B cell (primary cell): ENCODE measurements around the gene TMEM244. TPM values are rescaled to one million over a fixed set of nuclear protein-coding genes. Genes with fewer than 3 reads are reported as not detected.

Source experiments
- ATAC-seq: fragments of 200-7000 bp; cut with Tn5 transposase; one replicate; pipeline ENCODE4 v1.10.0; 2021; ENCODE audit warnings: low read depth, mild to moderate bottlenecking, moderate number of reproducible peaks, moderate library complexity
- CTCF ChIA-PET: fragments of 350-600 bp; sonication (Branson Sonifier 250); formaldehyde crosslinking; loops from one replicate; lab custom pipeline; 2021; ENCODE audit warnings: antibody characterized with exemption, inconsistent platforms; lab: Charles Lee
- POLR2A ChIA-PET: fragments of 350-600 bp; sonication (Branson Sonifier 250); formaldehyde crosslinking; loops from one replicate; lab custom pipeline; 2021; ENCODE audit warnings: antibody characterized with exemption; lab: Charles Lee
- DNase-seq: peaks from one replicate; pipeline ENCODE4 v3.0.0; 2013
- H2AFZ ChIP-seq: 2 replicates; pipeline ENCODE4 v1.6.1; 2012; ENCODE audit warnings: mild to moderate bottlenecking, low read depth, low read length; ENCODE audit not compliant: insufficient read depth, poor library complexity, severe bottlenecking
- H3K27ac ChIP-seq, 2 donors: 1 replicate in 1 of 2; 2 replicates in 1 of 2; pipeline ENCODE4 v1.5.1; 2012 to 2013; ENCODE audit warnings: low read length in 2 of 2, mild to moderate bottlenecking in 2 of 2, moderate library complexity in 1 of 2
- H3K27me3 ChIP-seq, 4 experiments: fragments of 200-600 bp in 1 of 4; sonication (generic) in 1 of 4; replicated peaks in 1 of 4; 1 replicate in 2 of 4; 2 replicates in 2 of 4; pipeline versions ENCODE4 v1.6.1 to v1.7.0; 2013 to 2016; ENCODE audit warnings: low read length in 3 of 4, mild to moderate bottlenecking in 2 of 4, mixed read lengths in 1 of 4, moderate library complexity in 1 of 4; ENCODE audit not compliant: insufficient read depth in 4 of 4, control insufficient read depth in 3 of 4; ENCODE audit errors: control extremely low read depth in 1 of 4
- H3K36me3 ChIP-seq, 2 experiments: replicated peaks in 1 of 2; 1 replicate in 1 of 2; 2 replicates in 1 of 2; pipeline versions ENCODE4 v1.6.1 to v1.7.1; 2013; ENCODE audit warnings: low read length in 1 of 2; ENCODE audit not compliant: insufficient read depth in 2 of 2, control insufficient read depth in 1 of 2; ENCODE audit errors: control extremely low read depth in 1 of 2, extremely low read depth in 1 of 2
- H3K4me1 ChIP-seq, 2 donors: fragments of 200-600 bp in 1 of 2; sonication (generic) in 1 of 2; 1 replicate in 1 of 2; 2 replicates in 1 of 2; pipeline versions ENCODE4 v1.5.1 to v1.6.1; 2013 to 2017; ENCODE audit warnings: low read length in 2 of 2; ENCODE audit not compliant: control insufficient read depth in 2 of 2, insufficient read depth in 2 of 2
- H3K4me2 ChIP-seq: replicated peaks from 2 replicates; pipeline ENCODE3; 2012; ENCODE audit warnings: mild to moderate bottlenecking, low read depth, low read length; ENCODE audit not compliant: poor library complexity, severe bottlenecking
- H3K4me3 ChIP-seq, 5 experiments: fragments of 200-600 bp in 1 of 5; sonication (generic) in 1 of 5; 1 replicate in 3 of 5; 2 replicates in 2 of 5; pipeline versions ENCODE4 v1.5.1 to v1.7.0; 2011 to 2016; ENCODE audit warnings: low read length in 4 of 5, mild to moderate bottlenecking in 4 of 5, low read depth in 2 of 5, control low read depth in 1 of 5, moderate library complexity in 1 of 5; ENCODE audit not compliant: insufficient read depth in 1 of 5; ENCODE audit errors: control extremely low read depth in 1 of 5, extremely low read depth in 1 of 5
- H3K79me2 ChIP-seq: fragments of 200-600 bp; sonication (generic); one replicate; pipeline ENCODE4 v1.6.0; 2016; ENCODE audit warnings: low read length; ENCODE audit not compliant: control insufficient read depth, insufficient read depth
- H3K9ac ChIP-seq: fragments of 200-600 bp; sonication (generic); 2 replicates; pipeline ENCODE4 v1.6.1; 2017; ENCODE audit warnings: mild to moderate bottlenecking, low read length, moderate library complexity
- H3K9me3 ChIP-seq, 3 donors: one replicate each; pipeline versions ENCODE4 v1.6.1 to v1.7.1; 2013; ENCODE audit warnings: low read length in 2 of 3; ENCODE audit not compliant: control insufficient read depth in 2 of 3, insufficient read depth in 1 of 3; ENCODE audit errors: control extremely low read depth in 1 of 3
- H4K20me1 ChIP-seq: 2 replicates; pipeline ENCODE4 v1.6.0; 2012; ENCODE audit warnings: mild to moderate bottlenecking, low read length; ENCODE audit not compliant: insufficient read depth, control insufficient read depth, poor library complexity, severe bottlenecking
- H3K27ac Mint-ChIP-seq: one replicate; pipeline ENCODE4 v1.8.0; 2021; ENCODE audit warnings: mixed read lengths
- H3K27me3 Mint-ChIP-seq: one replicate; pipeline ENCODE4 v1.8.0; 2021; ENCODE audit warnings: mixed read lengths
- H3K4me1 Mint-ChIP-seq: one replicate; pipeline ENCODE4 v1.8.0; 2021; ENCODE audit warnings: mixed read lengths
- H3K4me3 Mint-ChIP-seq: one replicate; pipeline ENCODE4 v1.8.0; 2021; ENCODE audit warnings: mixed read lengths
- H3K9me3 Mint-ChIP-seq: one replicate; pipeline ENCODE4 v1.8.0; 2022; ENCODE audit warnings: mixed read lengths; ENCODE audit not compliant: insufficient read depth
- CTCF ChIP-seq: fragments of 200-600 bp; IDR thresholded peaks from one replicate; pipeline ENCODE4 v1.8.0; 2022; ENCODE audit warnings: antibody characterized with exemption, mild to moderate bottlenecking
- EZH2 ChIP-seq: IDR thresholded peaks from 2 replicates; pipeline ENCODE4 v1.6.1; 2012; ENCODE audit warnings: borderline replicate concordance, low read depth, mild to moderate bottlenecking, moderate library complexity, low read length; ENCODE audit not compliant: insufficient read depth, poor library complexity, severe bottlenecking
- WGBS: methylation state at CpG from one replicate; pipeline ENCODE4 v1.1.5; 2013; ENCODE audit warnings: missing lambda C conversion rate; ENCODE audit not compliant: insufficient coverage; 5-methylcytosine and 5-hydroxymethylcytosine counted together
- intact Hi-C: fragments of 100-400 bp; cut with micrococcal nuclease; formaldehyde crosslinking; loops from one replicate; pipeline ENCODE4 v1.10.0; 2022
- polyA plus RNA-seq: library from polyadenylated mRNA; depleted of rRNA; stranded (reverse); fragments of >200 nt; gene quantifications from 2 replicates; pipeline ENCODE4 v1.2.3, GENCODE V29; 2012
- total RNA-seq, 2 donors: library from RNA; stranded (reverse); fragments of 120-200 nt in 1 of 2; gene quantifications; 1 replicate in 1 of 2; 2 replicates in 1 of 2; pipeline versions ENCODE4 v1.2.3 to v1.2.4, GENCODE V29; 2013 to 2022

TMEM244 gene
- total and polyA plus RNA-seq, 2 donors (not counting 1 experiment from before 2014, with no cell fraction given): not detected

- TF ChIP-seq EZH2 (no peak), CTCF (no peak)
- ATAC-seq (no peak), DNase-seq (no peak)
- Histone ChIP-seq H4K20me1 (no peaks in the 10 kb centered on the region), H3K9ac (no peak overlapping the region), H3K27ac (no peak overlapping the region), H3K9me3 (no peaks in the 10 kb centered on the region), H3K4me1 (no peaks in the 10 kb centered on the region), H3K36me3 (no peaks in the 10 kb centered on the region), H3K27me3 (no peaks in the 10 kb centered on the region), H2AFZ (no peak overlapping the region), H3K4me3 (no peak overlapping the region), H3K4me2 (no peak overlapping the region), H3K79me2 (no peaks in the 10 kb centered on the region)
- Mint-ChIP-seq H3K27me3 (peaks cover 8% of the 10 kb centered on the region), H3K9me3 (no peaks in the 10 kb centered on the region), H3K4me3 (no peak overlapping the region), H3K27ac (no peak overlapping the region), H3K4me1 (no peaks in the 10 kb centered on the region)
- WGBS: no CpG with 5 or more reads among the region's 2 CpGs
- intact Hi-C loops: no loop called here
- CTCF ChIA-PET: no interaction called here
- POLR2A ChIA-PET: no interaction called here
Observed at GRCh38 chr6:129845696-129846095, 15.4 kb downstream of the TMEM244 start.

- Histone ChIP-seq H3K79me2 (no peaks in the 10 kb centered on the region), H3K9ac (no peak overlapping the region), H3K9me3 (no peaks in the 10 kb centered on the region), H3K27ac (no peak overlapping the region), H2AFZ (no peak overlapping the region), H3K4me3 (no peak overlapping the region), H4K20me1 (no peaks in the 10 kb centered on the region), H3K4me2 (no peak overlapping the region), H3K36me3 (no peaks in the 10 kb centered on the region), H3K4me1 (no peaks in the 10 kb centered on the region), H3K27me3 (no peaks in the 10 kb centered on the region)
- Mint-ChIP-seq H3K4me3 (no peak overlapping the region), H3K27ac (no peak overlapping the region), H3K9me3 (no peaks in the 10 kb centered on the region), H3K27me3 (peaks cover 8% of the 10 kb centered on the region), H3K4me1 (no peaks in the 10 kb centered on the region)
- ChIA-PET CTCF (interaction anchor here (0.6 to 0.8 kb wide), 2 partner anchors 37 to 94 kb away, joined by 3 to 4 read pairs; no protein-coding TSS in a partner anchor), POLR2A (no interaction called here)
- intact Hi-C loops: no loop called here
- no peak for TF ChIP-seq CTCF
- TF ChIP-seq EZH2: no peak
- 95% methylated on average over 6 of the region's 10 CpGs for WGBS
- ATAC-seq (no peak), DNase-seq (no peak)
Observed at GRCh38 chr6:129844118-129844891, 16.8 kb downstream of the TMEM244 start.
